A549 (cell line): ENCODE results near the gene SPAG9. TPM values are rescaled to one million over a fixed set of nuclear protein-coding genes. Genes with fewer than 3 reads are reported as not detected.
A peak's percentile ranks its signal among the peaks of the same experiment; 100 is the strongest.

Source experiments
- ATAC-seq, 2 experiments: fragments of 200-7000 bp in 1 of 2; fragments of >200 bp in 1 of 2; cut with Nextera tagmentation in 1 of 2; cut with Tn5 transposase in 1 of 2; 3 replicates each; pipeline versions ENCODE4 v1.8.0 to v1.9.1; 2018 to 2020; ENCODE audit warnings: mild to moderate bottlenecking in 1 of 2, moderate library complexity in 1 of 2
- CTCF ChIA-PET: fragments of 300-600 bp; sonication (Branson Sonifier 250); formaldehyde crosslinking; extraction: SDS; loops from one replicate; lab custom pipeline; 2021; ENCODE audit warnings: antibody characterized with exemption, inconsistent platforms; lab: Yijun Ruan, JAX
- POLR2A ChIA-PET: fragments of 350-600 bp; formaldehyde crosslinking; extraction: SDS; loops from one replicate; lab custom pipeline; 2021; ENCODE audit warnings: antibody characterized with exemption, inconsistent platforms; lab: Yijun Ruan, JAX
- DNase-seq, 2 experiments: peaks; one replicate each; pipeline versions ENCODE4 v3.0.0 to v3.0.0-alpha.2; 2011 to 2016; ENCODE audit warnings: low read depth in 1 of 2, low spot score in 1 of 2
- FAIRE-seq: peaks from 2 replicates; lab custom pipeline; 2011; peaks lifted over from hg19 to GRCh38; lab: Jason Lieb, UNC
- H3K27ac ChIP-seq, 2 experiments: fragments of >200 bp; sonication (Bioruptor Twin); formaldehyde crosslinking; 3 replicates each; pipeline ENCODE4 v1.5.1; 2016 to 2017
- H3K4me1 ChIP-seq: fragments of >200 bp; sonication (Bioruptor Twin); formaldehyde crosslinking; 3 replicates; pipeline ENCODE4 v1.6.1; 2016
- H3K4me2 ChIP-seq: fragments of >200 bp; sonication (Bioruptor Twin); formaldehyde crosslinking; 3 replicates; pipeline ENCODE4 v1.6.1; 2016
- H3K4me3 ChIP-seq: fragments of >200 bp; sonication (Bioruptor Twin); formaldehyde crosslinking; 3 replicates; pipeline ENCODE4 v1.5.1; 2016
- H3K9me3 ChIP-seq: fragments of >200 bp; sonication (Bioruptor Twin); formaldehyde crosslinking; 3 replicates; pipeline ENCODE4 v1.6.1; 2016
- BHLHE40 ChIP-seq: IDR thresholded peaks from 2 replicates; pipeline ENCODE4 v1.6.1; 2012; ENCODE audit warnings: low read depth, low read length, inconsistent platforms
- EHF ChIP-seq: fragments of 250-450 bp; sonication (Bioruptor Pico); IDR thresholded peaks from 2 replicates; pipeline ENCODE4 v1.5.0; 2020; ENCODE audit warnings: mild to moderate bottlenecking
- EHMT2 ChIP-seq: fragments of 200-600 bp; sonication (generic); IDR thresholded peaks from 2 replicates; pipeline ENCODE4 v1.6.1; 2016; ENCODE audit warnings: antibody characterized with exemption, low read depth, mild to moderate bottlenecking, moderate library complexity
- FOSB ChIP-seq: fragments of 250-450 bp; sonication (Bioruptor Pico); IDR thresholded peaks from 2 replicates; pipeline ENCODE4 v1.5.0; 2020; ENCODE audit warnings: mild to moderate bottlenecking, moderate library complexity
- FOSL2 ChIP-seq, 2 experiments: fragments of 450-650 bp in 1 of 2; fragments of >200 bp in 1 of 2; sonication (Bioruptor Twin) in 1 of 2; formaldehyde crosslinking; IDR thresholded peaks; 2 replicates each; pipeline versions ENCODE4 v1.5.0 to v1.6.1; 2016 to 2020; ENCODE audit warnings: mild to moderate bottlenecking in 1 of 2, moderate library complexity in 1 of 2
- HEYL ChIP-seq: fragments of 250-450 bp; sonication (Bioruptor Pico); IDR thresholded peaks from 2 replicates; pipeline ENCODE4 v1.8.0; 2021; ENCODE audit warnings: mild to moderate bottlenecking, moderate library complexity
- HOXA7 ChIP-seq: fragments of 250-450 bp; sonication (Bioruptor Pico); IDR thresholded peaks from 2 replicates; pipeline ENCODE4 v1.5.0; 2020; ENCODE audit warnings: mild to moderate bottlenecking, moderate library complexity
- HOXB13 ChIP-seq: fragments of 250-450 bp; sonication (Bioruptor Pico); IDR thresholded peaks from 2 replicates; pipeline ENCODE4 v1.5.0; 2020; ENCODE audit warnings: low read depth, mild to moderate bottlenecking, moderate library complexity
- HOXB5 ChIP-seq: fragments of 250-450 bp; sonication (Bioruptor Pico); IDR thresholded peaks from 2 replicates; pipeline ENCODE4 v1.5.0; 2020; ENCODE audit warnings: mild to moderate bottlenecking, moderate library complexity
- JUN ChIP-seq, 2 experiments: fragments of >200 bp; sonication (Bioruptor Twin); formaldehyde crosslinking; IDR thresholded peaks; 2 replicates in 1 of 2; 3 replicates in 1 of 2; pipeline ENCODE4 v1.6.1; 2016 to 2017
- KDM1A ChIP-seq: fragments of 200-600 bp; sonication (generic); IDR thresholded peaks from 2 replicates; pipeline ENCODE4 v1.6.1; 2016; ENCODE audit warnings: low read depth, mild to moderate bottlenecking
- NFE2L2 ChIP-seq: fragments of 150-350 bp; conservative IDR thresholded peaks from 2 replicates; pipeline ENCODE4 v1.6.1; 2014; ENCODE audit warnings: low read length
- NPAS2 ChIP-seq: fragments of 250-450 bp; sonication (Bioruptor Pico); IDR thresholded peaks from 2 replicates; pipeline ENCODE4 v1.8.0; 2022; ENCODE audit warnings: mild to moderate bottlenecking, moderate library complexity, borderline replicate concordance
- NR3C1 ChIP-seq: fragments of >200 bp; sonication (Bioruptor Twin); formaldehyde crosslinking; IDR thresholded peaks from 3 replicates; pipeline ENCODE4 v1.6.1; 2017
- POLR2A ChIP-seq: IDR thresholded peaks from 2 replicates; pipeline ENCODE4 v1.6.1; 2012; ENCODE audit warnings: mild to moderate bottlenecking, low read length
- RAD21 ChIP-seq, 2 experiments: fragments of >200 bp in 1 of 2; sonication (Bioruptor Twin) in 1 of 2; formaldehyde crosslinking in 1 of 2; IDR thresholded peaks in 1 of 2; conservative IDR thresholded peaks in 1 of 2; 2 replicates in 1 of 2; 3 replicates in 1 of 2; pipeline ENCODE4 v1.6.1; 2012 to 2018; ENCODE audit warnings: inconsistent platforms in 1 of 2
- RCOR1 ChIP-seq: fragments of 150-350 bp; IDR thresholded peaks from 2 replicates; pipeline ENCODE4 v1.6.1; 2014; ENCODE audit warnings: antibody characterized with exemption, low read length, low read depth
- SREBF2 ChIP-seq: fragments of 450-650 bp; IDR thresholded peaks from 2 replicates; pipeline ENCODE4 v1.6.1; 2014; ENCODE audit warnings: mild to moderate bottlenecking, moderate library complexity
- TP53 ChIP-seq: fragments of 250-450 bp; sonication (Bioruptor Pico); IDR thresholded peaks from 2 replicates; pipeline ENCODE4 v1.5.0; 2021; ENCODE audit warnings: mild to moderate bottlenecking, moderate library complexity
- ZC3H11A ChIP-seq: fragments of 450-650 bp; IDR thresholded peaks from 2 replicates; pipeline ENCODE4 v1.6.1; 2014; ENCODE audit warnings: antibody characterized with exemption, mild to moderate bottlenecking
- ZFP36 ChIP-seq: fragments of 450-650 bp; IDR thresholded peaks from 2 replicates; pipeline ENCODE4 v1.6.1; 2014; ENCODE audit warnings: borderline replicate concordance; ENCODE audit not compliant: partially characterized antibody
- WGBS: methylation state at CpG from one replicate; pipeline ENCODE4 v1.1.6; 2017; ENCODE audit errors: missing lambda C conversion rate; 5-methylcytosine and 5-hydroxymethylcytosine counted together
- polyA plus RNA-seq, 4 experiments: library from polyadenylated mRNA; depleted of rRNA in 3 of 4; stranded (reverse); fragments of >200 nt; fragmentation: RNase III in 1 of 4; extraction: RNeasy Plus Mini Kit Qiagen cat#74134 plus additional on column Dnase treatment in 1 of 4; gene quantifications; 2 replicates in 3 of 4; 3 replicates in 1 of 4; pipeline ENCODE4 v1.2.3, GENCODE V29; 2011 to 2017
- TF ChIP-seq, protein P1 (sequence below): IDR thresholded peaks from 2 replicates; pipeline ENCODE4 v1.6.1; 2012; ENCODE audit warnings: low read depth, borderline replicate concordance
- TF ChIP-seq, protein P2 (sequence below): IDR thresholded peaks from 2 replicates; pipeline ENCODE4 v1.6.1; 2012
- TF ChIP-seq, protein P3 (sequence below): IDR thresholded peaks from 2 replicates; pipeline ENCODE4 v1.6.1; 2012
- TF ChIP-seq, protein P4 (sequence below): fragments of 200-600 bp; sonication (generic); IDR thresholded peaks from 2 replicates; pipeline ENCODE4 v1.6.1; 2016; ENCODE audit warnings: antibody characterized with exemption, mild to moderate bottlenecking, moderate library complexity

The SPAG9 gene
- polyA plus RNA-seq, 2 of the 4 experiments (the other 2 are of a cell fraction), result 69.0 to 71.1 TPM

DNA sequence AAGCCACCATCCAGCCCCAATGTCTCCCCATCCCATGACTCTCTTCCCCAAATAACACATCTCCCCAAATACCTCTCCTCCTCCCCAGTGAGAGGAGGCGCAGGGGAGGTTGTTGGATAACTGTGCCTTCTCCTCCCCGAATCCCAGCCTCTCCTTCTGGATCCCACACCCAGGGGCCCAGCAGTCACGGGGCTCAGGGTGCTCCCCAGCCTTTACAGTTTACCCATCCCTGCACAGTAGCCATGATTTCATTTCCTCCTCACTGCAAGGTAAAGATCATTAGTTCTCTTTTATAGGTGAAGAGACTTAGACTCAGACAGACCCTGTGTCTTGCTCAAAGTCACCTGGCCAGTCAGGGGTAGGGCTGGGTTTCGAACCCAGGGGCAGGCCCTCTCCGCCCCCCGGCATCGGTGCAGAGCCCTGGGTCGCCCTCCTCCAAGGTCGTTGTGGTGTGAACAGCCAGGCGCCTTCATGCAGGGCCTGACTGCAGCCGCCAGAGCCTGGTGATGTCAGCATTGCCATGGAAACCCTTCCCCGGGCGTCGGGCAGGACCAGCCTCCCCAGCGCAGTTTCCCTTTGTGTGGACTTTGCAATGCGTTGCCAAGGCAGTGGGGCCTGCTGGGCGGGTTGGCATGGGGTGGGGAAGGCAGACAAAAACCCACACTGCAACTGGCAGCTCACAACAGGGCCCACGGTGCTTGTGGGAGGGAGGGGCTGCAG, 201.2 kb downstream of the SPAG9 start (continued):
- TF ChIP-seq, protein P1, sequence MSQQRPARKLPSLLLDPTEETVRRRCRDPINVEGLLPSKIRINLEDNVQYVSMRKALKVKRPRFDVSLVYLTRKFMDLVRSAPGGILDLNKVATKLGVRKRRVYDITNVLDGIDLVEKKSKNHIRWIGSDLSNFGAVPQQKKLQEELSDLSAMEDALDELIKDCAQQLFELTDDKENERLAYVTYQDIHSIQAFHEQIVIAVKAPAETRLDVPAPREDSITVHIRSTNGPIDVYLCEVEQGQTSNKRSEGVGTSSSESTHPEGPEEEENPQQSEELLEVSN, result peak; percentile 50; the same call in 1 of the 2 replicates
- TF ChIP-seq EHMT2 (no peak), NPAS2 (CRISPR knock-in tag) (no peak), POLR2A (peak; percentile 25; the same call in 1 of the 2 replicates), HOXB5 (CRISPR knock-in tag) (0 out of 2 replicates have a peak, but pooled peaks have one; percentile 20), JUN (IDR thresholded peaks at IDR 0.05) (peak in 1 of 2 experiments; percentile 58; a peak in 2 of 5 replicates), BHLHE40 (no peak), HOXB13 (CRISPR knock-in tag) (0 out of 2 replicates have a peak, but pooled peaks have one; percentile 18), EHF (CRISPR knock-in tag) (peak; percentile 60), ZC3H11A (no peak), RAD21 (conservative IDR thresholded peaks at IDR 0.05 in 1 of 2, IDR thresholded peaks at IDR 0.05 in 1 of 2) (peak; percentile 8 to 31; a peak in 1 of 5 replicates), SREBF2 (no peak)
- TF ChIP-seq, protein P2, sequence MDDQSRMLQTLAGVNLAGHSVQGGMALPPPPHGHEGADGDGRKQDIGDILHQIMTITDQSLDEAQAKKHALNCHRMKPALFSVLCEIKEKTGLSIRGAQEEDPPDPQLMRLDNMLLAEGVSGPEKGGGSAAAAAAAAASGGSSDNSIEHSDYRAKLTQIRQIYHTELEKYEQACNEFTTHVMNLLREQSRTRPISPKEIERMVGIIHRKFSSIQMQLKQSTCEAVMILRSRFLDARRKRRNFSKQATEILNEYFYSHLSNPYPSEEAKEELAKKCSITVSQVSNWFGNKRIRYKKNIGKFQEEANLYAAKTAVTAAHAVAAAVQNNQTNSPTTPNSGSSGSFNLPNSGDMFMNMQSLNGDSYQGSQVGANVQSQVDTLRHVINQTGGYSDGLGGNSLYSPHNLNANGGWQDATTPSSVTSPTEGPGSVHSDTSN, result 0 out of 2 replicates have a peak, but pooled peaks have one; percentile 31
- TF ChIP-seq, protein P3, sequence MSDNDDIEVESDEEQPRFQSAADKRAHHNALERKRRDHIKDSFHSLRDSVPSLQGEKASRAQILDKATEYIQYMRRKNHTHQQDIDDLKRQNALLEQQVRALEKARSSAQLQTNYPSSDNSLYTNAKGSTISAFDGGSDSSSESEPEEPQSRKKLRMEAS, result peak; percentile 71; the same call in 1 of the 2 replicates

DNA sequence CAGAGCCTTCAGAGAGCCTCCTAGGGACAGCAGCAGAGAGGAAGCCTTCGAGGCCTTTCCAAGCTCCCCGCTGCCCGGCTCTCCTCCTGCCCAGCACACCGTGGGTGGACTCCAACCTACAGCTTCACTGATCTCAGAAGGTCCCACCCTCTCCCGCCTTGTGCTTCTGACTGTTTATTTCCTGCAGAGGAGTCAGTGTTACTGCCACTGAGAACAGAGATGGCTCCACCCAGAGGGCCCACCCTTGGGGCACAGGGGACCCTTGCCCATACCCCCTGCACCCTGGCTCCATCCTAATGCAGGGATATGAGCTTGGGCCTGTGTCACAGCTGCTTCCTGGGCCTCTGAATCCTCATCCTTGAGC, 201.8 kb downstream of the SPAG9 start:
- CTCF ChIA-PET, result interaction anchor here (0.7 to 1.8 kb wide), 6 partner anchors 15 to 136 kb away, joined by 3 to 4 read pairs (median 4); no protein-coding TSS in a partner anchor
- FAIRE-seq (no peak), DNase-seq (no peak), ATAC-seq (peak; percentile 1 to 22; a peak in 3 of 6 replicates)
- peak overlapping the region; percentile 87 to 92 for H3K27ac ChIP-seq
- H3K4me3 ChIP-seq, result no peak overlapping the region
- WGBS, result 95% methylated on average over 5 of the region's 5 CpGs
- H3K4me2 ChIP-seq, result peak overlapping the region; percentile 84
- TF ChIP-seq HEYL, result no peak
- TF ChIP-seq HOXB5 (CRISPR knock-in tag), result 0 out of 2 replicates have a peak, but pooled peaks have one; percentile 2
- TF ChIP-seq, all 56 proteins: peak for 1
- Histone ChIP-seq H3K9me3 (no peaks in the 10 kb centered on the region), H3K4me1 (peaks cover 78% of the 10 kb centered on the region)
- POLR2A ChIA-PET, result interaction anchor here (1.4 to 13.2 kb wide), 2 partner anchors 26 to 52 kb away, joined by 7 to 130 read pairs; partner anchors contain the start of gene TOB1

DNA sequence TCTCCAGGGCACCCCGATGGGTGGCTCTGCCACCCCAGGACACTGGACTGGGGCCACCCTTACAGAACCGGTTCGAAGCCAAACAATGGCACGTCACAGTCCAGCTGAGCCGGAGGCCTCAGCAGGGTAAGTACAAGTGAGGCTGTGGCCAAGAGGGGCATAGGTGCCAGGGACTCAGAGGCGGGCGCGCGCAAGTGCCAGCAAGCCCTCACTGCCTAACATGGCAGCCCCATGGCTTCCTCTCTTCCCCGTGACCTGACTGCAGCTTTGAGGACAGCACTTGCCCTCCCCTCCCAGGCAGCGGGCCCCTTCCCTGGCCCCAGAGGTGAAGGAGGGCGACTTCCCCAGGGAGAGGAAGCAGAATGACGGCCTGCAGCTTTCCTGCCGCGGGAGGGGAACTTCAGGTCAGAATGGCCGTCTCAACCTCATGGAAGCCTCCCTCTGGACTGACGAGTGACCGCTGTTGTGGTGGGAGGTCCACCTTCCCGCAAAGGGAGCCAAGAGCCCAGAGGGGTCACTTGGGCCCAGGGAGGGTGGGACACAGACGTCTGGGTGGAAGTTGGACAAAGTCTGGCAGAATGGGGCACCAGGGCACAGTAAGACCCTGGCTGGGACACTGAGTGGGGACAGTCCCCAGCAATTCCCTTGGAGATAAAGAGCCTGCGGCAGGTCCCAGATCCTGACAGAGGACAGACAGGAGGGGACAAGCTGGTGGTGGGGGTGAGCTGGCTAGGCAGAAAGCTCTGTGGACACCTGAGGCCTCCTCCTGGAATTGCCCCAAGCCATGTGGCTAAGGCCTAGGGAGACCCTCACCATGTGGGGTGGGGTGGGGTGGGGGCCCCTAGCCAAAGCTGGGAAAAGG, 202.4 kb downstream of the SPAG9 start:
- CTCF ChIA-PET, result interaction anchor here (0.7 to 1.8 kb wide), 7 partner anchors 16 to 135 kb away, joined by 3 to 4 read pairs (median 3); no protein-coding TSS in a partner anchor
- H3K4me3 ChIP-seq, result no peak overlapping the region
- peaks cover 71% of the 10 kb centered on the region for H3K4me1 ChIP-seq
- H3K9me3 ChIP-seq, result no peaks in the 10 kb centered on the region
- DNase-seq (no peak), ATAC-seq (no peak), FAIRE-seq (no peak)
- H3K27ac ChIP-seq, result peak overlapping the region; percentile 87 to 92
- POLR2A ChIA-PET, result interaction anchor here (1.4 to 13.2 kb wide), 2 partner anchors 26 to 52 kb away, joined by 7 to 130 read pairs; partner anchors contain the start of gene TOB1
- peak overlapping the region; percentile 84 for H3K4me2 ChIP-seq
- WGBS, result 91% methylated on average over 19 of the region's 21 CpGs
- TF ChIP-seq NFE2L2, result no peak
- TF ChIP-seq, protein P4, sequence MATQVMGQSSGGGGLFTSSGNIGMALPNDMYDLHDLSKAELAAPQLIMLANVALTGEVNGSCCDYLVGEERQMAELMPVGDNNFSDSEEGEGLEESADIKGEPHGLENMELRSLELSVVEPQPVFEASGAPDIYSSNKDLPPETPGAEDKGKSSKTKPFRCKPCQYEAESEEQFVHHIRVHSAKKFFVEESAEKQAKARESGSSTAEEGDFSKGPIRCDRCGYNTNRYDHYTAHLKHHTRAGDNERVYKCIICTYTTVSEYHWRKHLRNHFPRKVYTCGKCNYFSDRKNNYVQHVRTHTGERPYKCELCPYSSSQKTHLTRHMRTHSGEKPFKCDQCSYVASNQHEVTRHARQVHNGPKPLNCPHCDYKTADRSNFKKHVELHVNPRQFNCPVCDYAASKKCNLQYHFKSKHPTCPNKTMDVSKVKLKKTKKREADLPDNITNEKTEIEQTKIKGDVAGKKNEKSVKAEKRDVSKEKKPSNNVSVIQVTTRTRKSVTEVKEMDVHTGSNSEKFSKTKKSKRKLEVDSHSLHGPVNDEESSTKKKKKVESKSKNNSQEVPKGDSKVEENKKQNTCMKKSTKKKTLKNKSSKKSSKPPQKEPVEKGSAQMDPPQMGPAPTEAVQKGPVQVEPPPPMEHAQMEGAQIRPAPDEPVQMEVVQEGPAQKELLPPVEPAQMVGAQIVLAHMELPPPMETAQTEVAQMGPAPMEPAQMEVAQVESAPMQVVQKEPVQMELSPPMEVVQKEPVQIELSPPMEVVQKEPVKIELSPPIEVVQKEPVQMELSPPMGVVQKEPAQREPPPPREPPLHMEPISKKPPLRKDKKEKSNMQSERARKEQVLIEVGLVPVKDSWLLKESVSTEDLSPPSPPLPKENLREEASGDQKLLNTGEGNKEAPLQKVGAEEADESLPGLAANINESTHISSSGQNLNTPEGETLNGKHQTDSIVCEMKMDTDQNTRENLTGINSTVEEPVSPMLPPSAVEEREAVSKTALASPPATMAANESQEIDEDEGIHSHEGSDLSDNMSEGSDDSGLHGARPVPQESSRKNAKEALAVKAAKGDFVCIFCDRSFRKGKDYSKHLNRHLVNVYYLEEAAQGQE, result no peak
- TF ChIP-seq HOXA7 (CRISPR knock-in tag), result no peak
- TF ChIP-seq BHLHE40, result no peak
- no peak for TF ChIP-seq EHMT2
- TF ChIP-seq NR3C1, result no peak
- no peak for TF ChIP-seq TP53
- TF ChIP-seq FOSB (CRISPR knock-in tag), result no peak
- no peak for TF ChIP-seq ZFP36
- no peak for TF ChIP-seq FOSL2 (IDR thresholded peaks at IDR 0.05)
- TF ChIP-seq FOSL2 (CRISPR knock-in tag; IDR thresholded peaks at IDR 0.05), result no peak
- no peak for TF ChIP-seq RCOR1
- no peak for TF ChIP-seq KDM1A
- TF ChIP-seq, protein P2, result no peak
- no peak for TF ChIP-seq JUN (IDR thresholded peaks at IDR 0.05)
- no peak for TF ChIP-seq POLR2A
